Muscle layer of duodenum (tissue), 2 donors: Measurements from ENCODE around the gene GALC.
"Not testable (repeated sequence)": the region's sequence is repeated elsewhere in the genome, so short reads cannot be mapped to it uniquely, and the experiment has no call there.

ENCODE experiments used
- H3K27ac ChIP-seq: one replicate; pipeline ENCODE4 v1.7.0; 2013; ENCODE audit warnings: mild to moderate bottlenecking, low read length
- H3K27me3 ChIP-seq: one replicate; pipeline ENCODE4 v1.7.0; 2013; ENCODE audit warnings: low read depth, mild to moderate bottlenecking, control low read depth, low read length
- H3K36me3 ChIP-seq, 2 donors: one replicate each; pipeline ENCODE4 v1.7.0; 2013; ENCODE audit warnings: low read length in 2 of 2, control low read depth in 1 of 2, mild to moderate bottlenecking in 1 of 2; ENCODE audit not compliant: insufficient read depth in 2 of 2, control insufficient read depth in 1 of 2
- H3K4me1 ChIP-seq, 2 donors: one replicate each; pipeline ENCODE4 v1.7.0; 2013; ENCODE audit warnings: low read length in 2 of 2, mild to moderate bottlenecking in 2 of 2, control low read depth in 1 of 2, moderate library complexity in 1 of 2; ENCODE audit not compliant: insufficient read depth in 2 of 2, control insufficient read depth in 1 of 2
- H3K4me3 ChIP-seq, 2 donors: one replicate each; pipeline ENCODE4 v1.7.0; 2013; ENCODE audit warnings: low read length in 2 of 2, low read depth in 1 of 2, mild to moderate bottlenecking in 1 of 2
- H3K9me3 ChIP-seq, 2 donors: one replicate each; pipeline ENCODE4 v1.7.0; 2013; ENCODE audit warnings: low read length in 2 of 2, control low read depth in 1 of 2, mild to moderate bottlenecking in 1 of 2; ENCODE audit not compliant: control insufficient read depth in 1 of 2
- donor health status: healthy.

GALC gene

GRCh38 chr14:88024252-88025086 lies 31.5 kb upstream of the GALC start:
- not testable (repeated sequence) for H3K27ac ChIP-seq, H3K36me3 ChIP-seq, H3K9me3 ChIP-seq, H3K4me3 ChIP-seq, H3K4me1 ChIP-seq, H3K27me3 ChIP-seq

GRCh38 chr14:88023658-88024187 lies 30.7 kb upstream of the GALC start:
- no peaks in the 10 kb centered on the region for H3K27me3 ChIP-seq
- H3K36me3 ChIP-seq, result no peaks in the 10 kb centered on the region
- H3K27ac ChIP-seq, result no peak overlapping the region

GRCh38 chr14:88017535-88017934 lies 24.6 kb upstream of the GALC start:
- Histone ChIP-seq H3K4me3 (no peak overlapping the region), H3K9me3 (no peaks in the 10 kb centered on the region), H3K27me3 (no peaks in the 10 kb centered on the region), H3K36me3 (no peaks in the 10 kb centered on the region), H3K4me1 (no peaks in the 10 kb centered on the region), H3K27ac (no peak overlapping the region)

More at GRCh38 chr14:88023658-88024187, 30.7 kb upstream of the GALC start:
- H3K4me3 ChIP-seq, result no peak overlapping the region
- H3K9me3 ChIP-seq, result no peaks in the 10 kb centered on the region
- no peaks in the 10 kb centered on the region for H3K4me1 ChIP-seq

- Histone ChIP-seq H3K27ac (no peak overlapping the region), H3K4me3 (no peak overlapping the region), H3K27me3 (no peaks in the 10 kb centered on the region), H3K9me3 (no peaks in the 10 kb centered on the region), H3K4me1 (no peaks in the 10 kb centered on the region), H3K36me3 (no peaks in the 10 kb centered on the region)
These were observed 23.8 kb upstream of the GALC start for GRCh38 chr14:88016768-88017167.

GRCh38 chr14:88013750-88014349 lies 20.9 kb upstream of the GALC start:
- Histone ChIP-seq H3K9me3 (no peaks in the 10 kb centered on the region), H3K4me3 (no peak overlapping the region), H3K27me3 (no peaks in the 10 kb centered on the region), H3K36me3 (no peaks in the 10 kb centered on the region), H3K4me1 (no peaks in the 10 kb centered on the region), H3K27ac (no peak overlapping the region)

GRCh38 chr14:88012495-88012894 lies 19.5 kb upstream of the GALC start:
- no peaks in the 10 kb centered on the region for H3K9me3 ChIP-seq
- no peaks in the 10 kb centered on the region for H3K36me3 ChIP-seq
- no peaks in the 10 kb centered on the region for H3K4me1 ChIP-seq
- no peak overlapping the region for H3K4me3 ChIP-seq
- H3K27me3 ChIP-seq, result no peaks in the 10 kb centered on the region
- H3K27ac ChIP-seq, result no peak overlapping the region

GRCh38 chr14:88010331-88010730 lies 17.3 kb upstream of the GALC start:
- H3K27me3 ChIP-seq, result no peaks in the 10 kb centered on the region
- H3K4me3 ChIP-seq, result no peak overlapping the region
- no peaks in the 10 kb centered on the region for H3K9me3 ChIP-seq
- H3K4me1 ChIP-seq, result no peaks in the 10 kb centered on the region
- no peak overlapping the region for H3K27ac ChIP-seq
- H3K36me3 ChIP-seq, result no peaks in the 10 kb centered on the region

- no peak overlapping the region for H3K27ac ChIP-seq
These were observed 16.5 kb upstream of the GALC start for GRCh38 chr14:88009486-88009885.

GRCh38 chr14:88008039-88008742 lies 15.2 kb upstream of the GALC start:
- H3K36me3 ChIP-seq, result no peaks in the 10 kb centered on the region
- no peak overlapping the region for H3K4me3 ChIP-seq
- no peaks in the 10 kb centered on the region for H3K27me3 ChIP-seq
- H3K27ac ChIP-seq, result no peak overlapping the region
- no peaks in the 10 kb centered on the region for H3K4me1 ChIP-seq
- no peaks in the 10 kb centered on the region for H3K9me3 ChIP-seq

More at GRCh38 chr14:88009486-88009885, 16.5 kb upstream of the GALC start:
- H3K4me3 ChIP-seq, result no peak overlapping the region
- H3K27me3 ChIP-seq, result no peaks in the 10 kb centered on the region
- H3K36me3 ChIP-seq, result no peaks in the 10 kb centered on the region
- no peaks in the 10 kb centered on the region for H3K9me3 ChIP-seq
- no peaks in the 10 kb centered on the region for H3K4me1 ChIP-seq

- H3K27me3 ChIP-seq, result no peaks in the 10 kb centered on the region
- no peaks in the 10 kb centered on the region for H3K36me3 ChIP-seq
- no peak overlapping the region for H3K4me3 ChIP-seq
- H3K27ac ChIP-seq, result no peak overlapping the region
- no peaks in the 10 kb centered on the region for H3K9me3 ChIP-seq
- no peaks in the 10 kb centered on the region for H3K4me1 ChIP-seq
These were observed 14.6 kb upstream of the GALC start for GRCh38 chr14:88007608-88008007.
